ENCODE results near the gene EXOC6.

GRCh38 chr10:93067443-93068365 lies 219.4 kb downstream of the EXOC6 start:
- TF ChIP-seq GATA2 (IDR thresholded peaks at IDR 0.05; ENCODE audit: low read depth, low read length) (no peak), GATA3 (IDR thresholded peaks at IDR 0.05; ENCODE audit: low read depth, low read length) (no peak)
